Measurements from ENCODE around the gene ADAR.

The ADAR gene

DNA sequence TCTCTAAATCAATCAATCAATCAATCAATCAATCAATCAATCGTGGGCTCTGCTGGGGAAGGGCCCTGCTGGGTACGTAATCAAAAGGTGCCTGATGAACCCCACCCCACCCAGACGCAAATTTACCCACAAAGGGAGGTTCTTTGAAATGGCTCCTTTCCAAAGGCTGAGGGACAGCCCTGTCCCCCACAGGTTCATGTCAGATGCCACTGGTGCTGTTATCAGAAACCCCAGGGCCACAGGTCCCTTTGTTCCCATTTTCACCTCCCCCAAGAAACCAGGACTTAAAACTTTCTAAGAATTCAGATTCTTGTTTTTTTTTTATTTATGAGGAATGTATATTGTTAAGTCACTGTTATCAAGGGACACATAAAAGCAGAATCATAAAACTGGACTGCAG lies 26.2 kb downstream of the ADAR start:
- peaks cover 17% of the 10 kb centered on the region for H3K4me1 Mint-ChIP-seq
- H3K4me3 Mint-ChIP-seq = no peak overlapping the region
- H3K27ac Mint-ChIP-seq = no peak overlapping the region
- ATAC-seq (no peak), DNase-seq (ENCODE audit: low spot score in 2 of 2) (no peak)
- peaks cover 96% of the 10 kb centered on the region for H3K36me3 Mint-ChIP-seq
- no peaks in the 10 kb centered on the region for H3K9me3 Mint-ChIP-seq

DNA sequence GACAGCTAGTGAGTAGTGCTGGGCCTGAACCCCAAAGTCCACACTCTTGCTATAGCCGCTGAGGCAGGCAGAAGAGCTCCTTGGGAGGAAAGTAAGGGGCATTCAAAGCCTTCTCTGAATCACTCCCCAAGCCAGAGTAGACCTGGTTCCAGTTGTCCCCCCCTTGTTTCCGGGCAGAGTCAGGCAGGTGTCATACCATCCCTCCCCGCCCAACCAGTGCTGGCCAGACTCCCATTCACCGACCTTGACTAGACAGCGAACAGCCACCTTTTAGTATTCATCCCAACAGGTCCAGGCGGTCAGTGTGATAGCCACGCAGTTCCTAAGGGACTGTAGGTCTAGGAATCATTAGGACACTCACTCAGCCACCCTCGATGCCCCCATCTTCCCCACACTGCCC lies 28.6 kb downstream of the ADAR start:
- Mint-ChIP-seq H3K4me1 (peaks cover 15% of the 10 kb centered on the region), H3K36me3 (peaks cover 89% of the 10 kb centered on the region), H3K4me3 (no peak overlapping the region), H3K27ac (peak overlapping the region; percentile 60), H3K9me3 (no peaks in the 10 kb centered on the region)
- DNase-seq (ENCODE audit: low spot score in 2 of 2) = no peak
- no peak for ATAC-seq

DNA sequence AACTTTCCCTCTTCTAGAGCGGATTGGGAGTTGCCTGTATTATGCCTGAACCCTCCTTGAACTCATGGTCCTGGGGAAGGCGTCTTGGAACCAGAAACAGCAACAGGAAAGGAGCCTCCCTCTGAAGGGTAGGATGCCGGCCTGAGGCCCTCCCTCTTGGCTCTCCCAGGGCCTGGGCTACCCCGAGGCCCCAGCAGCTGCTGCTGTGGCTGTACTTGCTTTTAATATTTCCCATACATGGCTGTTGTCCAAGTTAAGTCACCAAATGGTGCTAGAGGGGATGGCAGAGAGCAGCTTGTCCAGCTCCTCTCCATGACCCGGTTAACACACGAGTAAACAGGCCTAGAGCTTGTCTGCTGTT lies 29.9 kb downstream of the ADAR start:
- H3K4me1 Mint-ChIP-seq = peaks cover 21% of the 10 kb centered on the region
- no peak overlapping the region for H3K4me3 Mint-ChIP-seq
- H3K27ac Mint-ChIP-seq = peak overlapping the region; percentile 80
- H3K9me3 Mint-ChIP-seq = no peaks in the 10 kb centered on the region
- peaks cover 75% of the 10 kb centered on the region for H3K36me3 Mint-ChIP-seq
- DNase-seq (ENCODE audit: low spot score in 2 of 2) (no peak), ATAC-seq (no peak)

DNA sequence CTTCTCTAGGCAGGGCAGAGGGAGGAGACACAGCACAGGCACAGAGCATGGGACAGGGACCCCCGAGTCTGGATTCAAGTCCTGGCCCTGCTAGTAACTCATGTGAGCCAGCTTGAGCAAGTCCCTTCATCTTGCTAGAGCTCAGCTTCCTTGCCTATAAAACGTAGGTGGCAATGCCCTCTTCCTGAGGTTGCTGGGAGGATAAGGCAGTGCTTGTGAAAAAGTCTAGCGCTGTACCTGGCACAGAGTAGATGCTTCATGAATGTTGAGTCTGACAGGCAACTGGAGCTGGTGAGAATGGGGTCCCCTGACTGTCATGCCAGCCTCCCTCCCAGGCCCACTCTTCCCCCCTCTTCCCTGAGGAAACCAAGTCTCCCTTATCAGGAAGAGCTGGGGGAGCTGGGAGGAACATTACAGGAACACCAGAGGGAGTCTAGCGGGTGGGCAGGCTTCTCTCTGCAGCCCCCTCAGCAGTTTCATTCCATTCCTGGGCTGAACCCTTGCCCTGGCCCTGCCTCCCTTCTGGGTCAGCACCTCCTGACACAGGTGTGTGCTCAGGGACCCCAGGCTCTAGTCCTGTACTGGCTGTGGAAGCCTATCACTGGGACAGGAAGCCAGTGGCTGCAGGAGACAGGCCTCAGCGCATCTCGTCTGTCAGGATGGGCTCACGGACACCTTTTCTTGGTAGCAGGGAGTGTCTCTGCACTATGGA lies 30.5 kb downstream of the ADAR start:
- Mint-ChIP-seq H3K9me3 (no peaks in the 10 kb centered on the region), H3K4me3 (no peak overlapping the region), H3K4me1 (peaks cover 24% of the 10 kb centered on the region), H3K36me3 (peaks cover 70% of the 10 kb centered on the region), H3K27ac (peak overlapping the region; percentile 80)
- ATAC-seq (no peak), DNase-seq (ENCODE audit: low spot score in 2 of 2) (no peak)

DNA sequence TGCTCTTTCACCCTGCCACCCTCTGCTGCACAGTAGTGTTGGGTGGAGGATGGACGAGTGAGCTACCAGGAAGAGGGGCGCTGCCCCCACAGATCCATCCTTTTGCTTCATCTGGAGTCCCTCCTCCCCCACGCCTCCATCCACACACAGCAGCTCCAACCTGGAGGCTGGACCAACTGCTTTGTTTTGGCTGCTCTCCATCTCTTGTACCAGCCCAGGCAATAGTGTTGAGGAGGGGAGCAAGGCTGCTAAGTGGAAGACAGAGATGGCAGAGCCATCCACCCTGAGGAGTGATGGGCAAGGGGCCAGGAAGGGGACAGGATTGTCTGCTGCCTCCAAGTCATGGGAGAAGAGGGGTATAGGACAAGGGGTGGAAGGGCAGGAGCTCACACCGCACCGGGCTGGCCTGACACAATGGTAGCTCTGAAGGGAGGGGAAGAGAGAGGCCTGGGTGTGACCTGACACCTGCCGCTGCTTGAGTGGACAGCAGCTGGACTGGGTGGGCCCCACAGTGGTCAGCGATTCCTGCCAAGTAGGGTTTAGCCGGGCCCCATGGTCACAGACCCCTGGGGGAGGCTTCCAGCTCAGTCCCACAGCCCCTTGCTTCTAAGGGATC lies 31.9 kb downstream of the ADAR start:
- DNase-seq (ENCODE audit: low spot score in 2 of 2) (no peak), ATAC-seq (peak; percentile 19)
- Mint-ChIP-seq H3K4me3 (no peak overlapping the region), H3K4me1 (peaks cover 24% of the 10 kb centered on the region), H3K9me3 (no peaks in the 10 kb centered on the region), H3K27ac (peak overlapping the region; percentile 76), H3K36me3 (peaks cover 60% of the 10 kb centered on the region)

DNA sequence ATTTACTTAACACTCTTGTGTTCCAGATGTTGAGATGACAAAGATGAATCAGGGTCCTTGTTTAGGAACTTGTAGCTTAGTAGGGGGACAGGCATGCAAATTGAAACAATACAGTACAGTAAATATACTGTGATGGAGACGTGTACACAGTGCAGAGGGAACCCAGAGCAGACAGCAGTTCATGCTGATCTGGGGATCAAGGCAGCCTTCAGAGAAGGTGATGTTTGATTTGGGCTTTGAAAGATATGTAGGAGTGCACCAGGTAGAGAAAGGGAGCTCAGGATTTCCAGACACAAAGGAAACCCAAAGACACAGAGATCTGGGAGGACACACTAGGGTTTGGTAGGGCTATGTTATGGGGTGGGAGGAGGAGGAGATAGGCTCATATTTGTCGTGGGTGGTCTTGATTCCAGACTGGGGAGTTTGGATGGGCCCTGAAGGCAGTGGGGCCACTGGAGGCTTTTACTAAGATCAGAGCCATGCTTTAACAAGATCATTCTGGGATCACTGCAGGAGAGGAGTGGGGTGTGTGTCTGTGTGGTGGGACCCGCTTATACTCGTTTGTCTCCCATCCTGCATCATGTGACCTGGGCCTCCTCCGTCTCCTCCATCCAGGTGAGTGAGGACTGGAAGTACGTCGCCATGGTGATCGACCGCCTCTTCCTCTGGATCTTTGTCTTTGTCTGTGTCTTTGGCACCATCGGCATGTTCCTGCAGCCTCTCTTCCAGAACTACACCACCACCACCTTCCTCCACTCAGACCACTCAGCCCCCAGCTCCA lies 32.6 kb downstream of the ADAR start:
- no peak overlapping the region for H3K4me3 Mint-ChIP-seq
- H3K4me1 Mint-ChIP-seq = peaks cover 24% of the 10 kb centered on the region
- peaks cover 53% of the 10 kb centered on the region for H3K36me3 Mint-ChIP-seq
- H3K9me3 Mint-ChIP-seq = no peaks in the 10 kb centered on the region
- no peak for ATAC-seq
- H3K27ac Mint-ChIP-seq = peak overlapping the region; percentile 76
- DNase-seq (ENCODE audit: low spot score in 2 of 2) = no peak

DNA sequence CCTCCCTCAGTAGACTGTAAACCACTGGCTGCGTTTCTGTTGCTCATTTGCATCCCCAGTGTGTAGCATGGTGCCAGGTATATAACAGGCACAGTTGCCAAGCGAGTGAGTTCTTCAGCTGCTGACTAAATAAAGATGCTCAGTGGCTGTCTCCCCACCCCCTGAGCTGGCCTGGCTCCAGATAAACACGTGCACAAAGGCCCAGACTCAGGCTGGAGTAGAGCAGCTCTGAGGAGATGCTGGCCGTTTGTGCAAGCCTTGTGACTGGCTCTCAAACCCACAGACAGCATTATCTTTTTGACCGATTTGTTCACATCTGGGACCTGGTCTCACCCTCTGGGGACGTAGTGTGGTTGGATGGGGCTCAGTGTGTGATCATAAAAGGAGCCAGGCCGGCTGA lies 33.3 kb downstream of the ADAR start:
- H3K4me3 Mint-ChIP-seq = no peak overlapping the region
- no peak overlapping the region for H3K27ac Mint-ChIP-seq
- DNase-seq (ENCODE audit: low spot score in 2 of 2) (peak in 1 of 2 donors; percentile 49), ATAC-seq (no peak)
- peaks cover 47% of the 10 kb centered on the region for H3K36me3 Mint-ChIP-seq
- no peaks in the 10 kb centered on the region for H3K9me3 Mint-ChIP-seq
- H3K4me1 Mint-ChIP-seq = peaks cover 24% of the 10 kb centered on the region

DNA sequence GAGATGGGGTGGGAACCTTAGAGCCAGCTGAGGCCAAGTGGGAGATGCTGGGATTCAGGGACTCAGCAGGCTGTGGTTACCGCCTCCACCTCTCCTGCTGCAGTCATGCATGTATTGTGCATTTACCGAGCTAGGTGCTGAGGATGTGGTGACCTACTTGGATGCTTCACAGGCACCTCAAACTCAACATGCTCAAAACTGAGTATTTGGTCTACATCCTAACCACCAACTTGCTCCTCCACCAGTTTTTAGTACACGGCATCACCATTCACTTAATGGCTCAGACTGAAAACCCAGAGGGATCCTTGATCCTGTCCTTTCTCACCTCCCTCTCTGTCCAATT lies 34.8 kb downstream of the ADAR start:
- no peak for DNase-seq (ENCODE audit: low spot score in 2 of 2)
- Mint-ChIP-seq H3K9me3 (no peaks in the 10 kb centered on the region), H3K36me3 (peaks cover 31% of the 10 kb centered on the region), H3K4me1 (peaks cover 19% of the 10 kb centered on the region), H3K4me3 (no peak overlapping the region), H3K27ac (no peak overlapping the region)
- ATAC-seq = no peak

DNA sequence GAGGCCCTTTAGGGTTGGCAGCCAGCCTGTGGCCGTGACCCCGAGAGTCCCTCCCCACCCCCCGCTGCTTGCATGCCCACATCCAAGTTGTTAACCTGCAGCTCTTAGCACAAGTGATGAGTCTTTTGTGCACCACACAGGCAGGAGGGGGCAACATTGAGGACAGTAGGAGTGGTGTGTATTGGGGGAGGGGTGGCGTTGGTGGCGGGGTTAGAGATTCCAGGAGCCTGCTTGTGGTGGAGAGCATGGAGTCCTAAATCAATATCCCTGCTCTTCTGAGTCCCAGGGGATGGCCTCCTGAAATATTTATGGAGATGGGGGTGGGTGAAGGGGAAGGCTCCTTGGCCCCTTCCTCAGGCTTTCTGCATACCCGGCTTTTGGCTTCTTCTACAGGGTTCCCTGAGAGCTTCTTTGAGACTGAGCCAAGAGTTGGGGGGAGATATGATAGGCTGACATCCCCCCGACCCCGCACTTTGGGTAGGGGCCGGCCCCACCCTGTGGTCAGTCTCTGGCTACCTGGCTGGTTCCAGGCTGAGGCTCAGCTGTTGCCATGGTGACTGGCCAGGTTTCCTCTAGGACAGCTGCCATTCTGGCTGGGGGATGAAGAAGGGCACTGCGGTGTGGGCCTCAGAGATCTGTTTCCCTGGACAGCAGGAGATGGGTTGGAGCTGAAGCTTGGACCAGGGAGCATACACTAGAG lies 35.4 kb downstream of the ADAR start:
- Mint-ChIP-seq H3K4me1 (peaks cover 23% of the 10 kb centered on the region), H3K9me3 (no peaks in the 10 kb centered on the region), H3K4me3 (no peak overlapping the region), H3K27ac (no peak overlapping the region), H3K36me3 (peaks cover 29% of the 10 kb centered on the region)
- DNase-seq (ENCODE audit: low spot score in 2 of 2) (no peak), ATAC-seq (no peak)

DNA sequence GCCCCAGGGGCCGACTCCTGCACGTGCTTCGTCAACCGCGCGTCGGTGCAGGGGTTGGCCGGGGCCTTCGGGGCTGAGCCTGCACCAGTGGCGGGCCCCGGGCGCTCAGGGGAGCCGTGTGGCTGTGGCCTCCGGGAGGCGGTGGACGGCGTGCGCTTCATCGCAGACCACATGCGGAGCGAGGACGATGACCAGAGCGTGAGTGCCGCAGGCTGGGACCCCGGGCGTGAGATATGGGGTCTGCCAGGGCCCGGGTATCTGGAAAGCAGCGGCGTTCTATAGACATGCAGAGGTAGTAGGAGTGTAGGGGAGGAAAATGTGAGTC lies 36.1 kb downstream of the ADAR start:
- peaks cover 28% of the 10 kb centered on the region for H3K4me1 Mint-ChIP-seq
- H3K9me3 Mint-ChIP-seq = no peaks in the 10 kb centered on the region
- DNase-seq (ENCODE audit: low spot score in 2 of 2) (no peak), ATAC-seq (no peak)
- H3K4me3 Mint-ChIP-seq = no peak overlapping the region
- H3K36me3 Mint-ChIP-seq = peaks cover 22% of the 10 kb centered on the region
- no peak overlapping the region for H3K27ac Mint-ChIP-seq

DNA sequence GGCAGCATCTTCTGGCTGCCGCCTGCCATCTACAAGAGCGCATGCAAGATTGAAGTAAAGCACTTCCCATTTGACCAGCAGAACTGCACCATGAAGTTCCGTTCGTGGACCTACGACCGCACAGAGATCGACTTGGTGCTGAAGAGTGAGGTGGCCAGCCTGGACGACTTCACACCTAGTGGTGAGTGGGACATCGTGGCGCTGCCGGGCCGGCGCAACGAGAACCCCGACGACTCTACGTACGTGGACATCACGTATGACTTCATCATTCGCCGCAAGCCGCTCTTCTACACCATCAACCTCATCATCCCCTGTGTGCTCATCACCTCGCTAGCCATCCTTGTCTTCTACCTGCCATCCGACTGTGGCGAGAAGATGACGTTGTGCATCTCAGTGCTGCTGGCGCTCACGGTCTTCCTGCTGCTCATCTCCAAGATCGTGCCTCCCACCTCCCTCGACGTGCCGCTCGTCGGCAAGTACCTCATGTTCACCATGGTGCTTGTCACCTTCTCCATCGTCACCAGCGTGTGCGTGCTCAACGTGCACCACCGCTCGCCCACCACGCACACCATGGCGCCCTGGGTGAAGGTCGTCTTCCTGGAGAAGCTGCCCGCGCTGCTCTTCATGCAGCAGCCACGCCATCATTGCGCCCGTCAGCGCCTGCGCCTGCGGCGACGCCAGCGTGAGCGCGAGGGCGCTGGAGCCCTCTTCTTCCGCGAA lies 36.6 kb downstream of the ADAR start:
- Mint-ChIP-seq H3K9me3 (no peaks in the 10 kb centered on the region), H3K4me3 (no peak overlapping the region), H3K36me3 (peaks cover 20% of the 10 kb centered on the region), H3K27ac (no peak overlapping the region), H3K4me1 (peaks cover 28% of the 10 kb centered on the region)
- ATAC-seq = no peak
- DNase-seq (ENCODE audit: low spot score in 2 of 2) = no peak

DNA sequence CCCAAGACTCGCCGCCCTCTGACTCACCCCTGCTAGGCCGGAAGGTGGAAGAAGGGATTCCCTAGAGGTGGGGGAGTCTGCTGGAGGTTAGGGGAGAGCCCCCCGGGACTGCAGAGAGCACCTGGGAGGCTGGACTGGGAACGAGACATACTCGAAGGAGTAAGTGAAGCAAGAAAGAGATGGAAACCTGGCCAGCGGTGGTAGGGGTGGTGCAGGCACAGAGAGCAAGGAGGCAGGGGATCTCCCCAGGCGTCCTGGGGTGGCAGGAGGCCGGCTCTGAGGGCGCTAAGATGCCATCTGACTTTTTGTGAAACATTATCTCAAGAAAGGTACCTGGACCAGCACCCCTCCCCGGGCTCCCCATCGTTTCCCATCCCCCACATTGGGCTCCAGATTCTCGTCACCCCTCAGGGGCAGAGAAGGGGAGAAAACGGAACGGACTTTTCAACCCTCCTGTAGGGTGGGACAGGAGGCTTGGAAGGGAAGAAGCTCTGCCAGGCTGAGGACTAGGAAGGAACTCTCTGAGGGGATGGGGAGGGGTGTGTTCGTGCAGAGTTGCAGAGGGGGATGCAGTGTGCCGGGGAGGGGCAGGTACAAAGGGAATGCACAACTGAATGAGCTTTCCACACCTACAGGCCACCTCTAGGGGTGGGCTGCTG lies 39.7 kb downstream of the ADAR start:
- Mint-ChIP-seq H3K4me1 (peaks cover 18% of the 10 kb centered on the region), H3K27ac (no peak overlapping the region), H3K9me3 (no peaks in the 10 kb centered on the region), H3K36me3 (peaks cover 5% of the 10 kb centered on the region), H3K4me3 (peak overlapping the region; percentile 38)
- DNase-seq (ENCODE audit: low spot score in 2 of 2) = no peak
- no peak for ATAC-seq

DNA sequence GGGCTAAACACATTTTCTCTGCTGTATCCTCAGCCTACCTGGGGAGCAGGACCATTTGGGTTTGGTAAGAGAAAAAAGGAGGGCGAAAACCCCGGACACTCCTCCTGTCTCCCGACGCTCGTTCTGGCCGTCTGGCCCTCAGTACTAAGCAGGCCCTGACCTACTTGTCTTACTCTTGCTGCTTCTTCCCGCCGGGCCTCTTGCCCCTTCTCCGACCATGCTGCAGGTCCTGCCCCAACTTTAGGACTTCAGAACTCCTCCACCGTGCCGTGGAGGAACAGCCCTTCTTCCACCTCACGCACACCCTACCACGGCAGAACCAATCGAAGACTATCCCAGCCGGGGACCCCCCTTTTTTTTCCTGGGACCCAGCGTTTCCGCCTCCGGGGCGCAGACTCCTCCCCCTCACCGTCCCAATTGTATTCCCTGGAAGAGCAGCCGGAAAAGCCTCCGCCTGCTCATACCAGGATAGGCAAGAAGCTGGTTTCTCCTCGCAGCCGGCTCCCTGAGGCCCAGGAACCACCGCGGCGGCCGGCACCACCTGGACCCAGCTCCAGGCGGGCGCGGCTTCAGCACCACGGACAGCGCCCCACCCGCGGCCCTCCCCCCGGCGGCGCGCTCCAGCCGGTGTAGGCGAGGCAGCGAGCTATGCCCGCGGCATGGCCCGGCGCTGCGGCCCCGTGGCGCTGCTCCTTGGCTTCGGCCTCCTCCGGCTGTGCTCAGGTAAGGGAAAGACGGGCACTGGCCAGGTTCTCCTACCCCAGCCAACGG lies 40.4 kb downstream of the ADAR start, which contains the start of gene CHRNB2:
CHRNB2 (plus strand) TSS at position 393 of the 771 bp plus-strand sequence; CDS start at position 660, 267 bp downstream.
- ATAC-seq (peak; percentile 90), DNase-seq (ENCODE audit: low spot score in 2 of 2) (peak; percentile 81 to 84)
- peak within 1 kb of the TSS; percentile 38 for H3K4me3 Mint-ChIP-seq
- peaks cover 5% of the 10 kb centered on the region for H3K36me3 Mint-ChIP-seq
- H3K27ac Mint-ChIP-seq = no peak within 1 kb of the TSS
- peaks cover 12% of the 10 kb centered on the region for H3K4me1 Mint-ChIP-seq
- H3K9me3 Mint-ChIP-seq = no peaks in the 10 kb centered on the region

DNA sequence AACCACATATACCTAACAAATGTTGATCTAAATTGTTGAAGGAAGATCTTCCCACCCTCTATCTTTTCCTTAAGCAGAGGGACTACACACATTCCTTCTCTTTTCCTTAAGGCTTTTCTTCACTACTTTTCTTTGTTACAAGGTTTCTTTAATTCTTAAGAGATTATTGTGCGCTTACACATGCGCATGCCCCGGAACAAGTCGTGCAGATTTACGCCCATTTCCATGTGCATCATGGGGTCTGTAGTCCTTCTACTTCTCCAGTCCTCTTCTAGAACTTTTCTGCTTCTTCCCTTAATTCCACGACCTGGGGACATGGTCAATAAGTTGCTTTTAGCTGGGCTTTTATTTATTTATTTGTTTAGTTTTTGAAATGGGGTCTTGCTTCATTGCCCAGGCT lies 42.1 kb downstream of the ADAR start:
- Mint-ChIP-seq H3K36me3 (no peaks in the 10 kb centered on the region), H3K27ac (no peak overlapping the region), H3K4me3 (no peak overlapping the region), H3K9me3 (no peaks in the 10 kb centered on the region), H3K4me1 (peaks cover 12% of the 10 kb centered on the region)
- ATAC-seq = no peak
- no peak for DNase-seq (ENCODE audit: low spot score in 2 of 2)
